Stimulated activated CD8-positive, alpha-beta memory T cell treated with anti-CD3 and anti-CD28 coated beads, Interleukin-15, amount 100 ng/mL, for 1 hour (primary cell): ENCODE data around the gene RHEB.

ENCODE experiments used
- DNase-seq: peaks from one replicate; pipeline ENCODE4 v3.0.0-alpha.2; 2020; ENCODE audit warnings: low read depth

RHEB gene

GRCh38 chr7:151503902-151504714 is 15.6 kb downstream of the RHEB start:
- DNase-seq, result no peak

- no peak for DNase-seq
Observed at GRCh38 chr7:151501676-151502075, 18.0 kb downstream of the RHEB start.

DNA sequence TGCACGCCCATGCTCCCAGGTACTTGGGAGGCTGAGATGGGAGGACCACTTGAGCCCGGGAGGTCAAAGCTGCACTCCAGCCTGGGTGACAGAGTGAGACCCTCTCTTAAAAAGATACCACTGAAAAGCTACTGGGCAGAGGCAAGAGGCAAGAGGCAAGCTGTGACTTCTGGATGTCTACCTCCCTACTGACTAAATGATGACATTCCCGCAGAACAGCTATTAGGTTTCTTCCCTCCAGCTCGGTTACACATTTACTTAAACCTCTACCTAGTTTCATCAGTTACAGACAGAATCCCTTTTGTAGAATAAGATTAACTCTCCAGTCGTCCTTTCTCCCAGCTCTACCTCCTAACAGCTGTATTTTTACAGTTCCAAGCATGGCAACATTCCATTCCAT is 21.2 kb downstream of the RHEB start:
- no peak for DNase-seq

- DNase-seq, result no peak
Observed at GRCh38 chr7:151497306-151497871, 22.3 kb downstream of the RHEB start.

GRCh38 chr7:151495360-151495759 is 24.3 kb downstream of the RHEB start:
- DNase-seq, result no peak

DNA sequence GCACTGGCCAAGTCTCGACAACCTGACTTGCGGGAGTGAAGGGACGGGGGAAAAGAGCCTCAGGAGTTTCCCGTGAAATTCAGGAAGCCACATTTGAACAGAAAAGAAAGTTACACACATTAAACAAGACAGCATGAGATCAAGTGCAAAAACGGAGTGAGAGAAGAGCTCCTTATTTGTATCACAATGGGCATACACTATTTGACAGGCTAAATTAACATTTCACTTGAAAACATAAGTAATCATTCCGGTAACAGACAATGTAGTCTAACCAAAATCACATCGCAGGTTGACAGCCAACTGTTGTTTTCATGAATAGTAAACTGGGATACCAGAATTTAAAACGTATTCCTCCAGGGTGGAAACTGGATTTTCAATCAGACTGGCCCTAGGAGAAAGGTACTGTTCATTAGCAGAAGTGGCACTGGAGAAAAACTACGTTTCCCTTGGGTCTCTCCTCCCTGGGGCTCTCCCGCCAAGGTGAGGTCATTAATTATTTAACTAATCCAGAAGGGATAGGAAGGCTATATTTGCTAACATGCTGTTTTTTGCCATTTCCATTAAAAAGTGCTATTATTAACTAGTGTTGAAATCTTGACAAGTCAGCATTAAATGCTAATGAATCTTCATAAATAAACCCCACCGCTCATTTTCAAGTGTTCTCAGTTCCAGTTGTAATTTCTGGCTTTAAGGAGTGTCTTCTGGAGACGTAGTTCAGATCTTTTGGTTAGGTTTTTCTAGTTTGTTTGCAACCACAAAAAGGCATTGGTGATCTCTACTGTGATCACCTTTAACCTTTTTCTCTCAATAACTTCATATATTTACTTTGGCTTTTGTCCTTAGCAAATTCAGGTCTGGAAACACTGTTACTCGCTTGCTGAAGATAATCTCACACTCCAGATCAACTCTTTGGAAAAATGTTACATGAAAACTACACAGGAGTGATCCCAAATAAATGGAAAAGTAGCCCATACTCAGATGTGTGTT is 25.1 kb downstream of the RHEB start:
- DNase-seq, result no peak

DNA sequence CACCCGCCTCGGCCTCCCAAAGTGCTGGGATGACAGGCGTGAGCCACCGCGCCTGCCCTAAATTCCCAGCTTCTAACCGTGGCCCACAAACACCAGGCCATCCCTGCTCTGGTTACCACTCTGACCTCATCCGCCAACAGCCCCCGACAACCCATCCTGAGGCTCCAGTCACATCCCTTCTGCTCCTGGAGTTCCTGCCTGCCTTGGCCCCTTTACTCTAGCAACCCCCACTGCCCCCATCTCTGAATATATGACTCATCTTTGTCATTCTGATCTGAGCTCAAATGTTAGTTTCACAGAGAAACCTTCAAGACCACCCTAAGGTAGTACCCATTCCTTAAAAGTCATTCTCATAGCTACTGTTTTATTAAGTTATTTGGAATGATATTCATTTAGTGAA is 26.6 kb downstream of the RHEB start:
- DNase-seq, result no peak

DNA sequence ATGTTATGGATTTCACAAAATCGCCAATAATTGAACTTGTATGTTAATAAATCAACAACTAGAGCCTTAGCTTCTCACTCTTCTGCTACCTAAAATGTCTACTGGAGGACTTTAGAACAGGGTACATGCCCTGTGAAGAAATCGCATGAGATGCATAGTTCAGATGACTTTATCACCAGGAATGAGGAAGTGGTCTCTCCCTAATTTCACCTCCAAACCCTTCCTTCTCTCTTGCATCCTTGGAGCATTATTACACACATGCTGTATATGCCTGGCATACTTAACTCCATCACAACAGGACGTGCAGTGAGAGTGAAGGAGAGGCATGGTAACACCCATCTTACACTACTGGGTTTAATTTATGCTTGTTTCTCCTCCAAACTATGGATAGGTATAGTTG is 27.8 kb downstream of the RHEB start:
- no peak for DNase-seq

- no peak for DNase-seq
Observed at GRCh38 chr7:151490456-151491105, 29.1 kb downstream of the RHEB start.

- no peak for DNase-seq
Observed at GRCh38 chr7:151489498-151489897, 30.2 kb downstream of the RHEB start.

DNA sequence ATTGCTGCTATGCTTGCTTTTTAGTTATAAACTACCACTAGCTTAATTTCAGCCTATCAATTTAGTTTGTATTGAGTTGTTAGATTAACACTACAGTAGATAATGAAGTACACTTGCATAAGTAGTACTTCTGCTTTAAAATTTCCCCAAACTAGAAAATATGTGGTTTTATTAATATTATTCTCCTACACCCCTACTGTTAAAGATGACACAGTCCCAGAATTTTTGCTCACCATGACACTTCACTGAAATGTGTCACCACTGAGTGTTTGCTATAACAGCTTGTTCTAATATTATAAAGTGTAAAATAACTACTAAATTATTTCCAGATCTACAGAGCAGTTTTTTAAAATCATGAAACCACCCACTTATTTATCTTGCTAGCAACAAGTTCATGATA is 31.6 kb downstream of the RHEB start:
- no peak for DNase-seq

- no peak for DNase-seq
Observed at GRCh38 chr7:151487228-151487627, 32.5 kb downstream of the RHEB start.

GRCh38 chr7:151486074-151486473 is 33.6 kb downstream of the RHEB start:
- DNase-seq, result no peak

- no peak for DNase-seq
Observed at GRCh38 chr7:151484971-151485707, 34.6 kb downstream of the RHEB start.

DNA sequence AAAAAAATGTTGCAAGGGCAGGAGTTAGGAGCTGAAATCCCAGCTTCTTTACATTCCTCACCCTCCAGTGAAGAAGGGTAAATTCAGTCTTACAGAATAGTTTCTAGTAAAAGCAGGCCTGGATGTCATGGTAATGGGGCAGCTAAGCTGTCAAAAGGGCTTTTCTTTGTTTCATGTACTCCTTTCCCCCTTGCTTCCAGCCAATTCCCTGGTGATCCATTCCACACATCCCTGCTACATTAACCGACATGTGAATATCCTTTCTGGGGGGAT is 36.0 kb downstream of the RHEB start:
- DNase-seq, result no peak

GRCh38 chr7:151482883-151483710 is 36.6 kb downstream of the RHEB start:
- DNase-seq, result no peak

- no peak for DNase-seq
Observed at GRCh38 chr7:151481650-151482505, 37.8 kb downstream of the RHEB start.

- no peak for DNase-seq
Observed at GRCh38 chr7:151477867-151478266, 41.8 kb downstream of the RHEB start.

- DNase-seq, result no peak
Observed at GRCh38 chr7:151472644-151473380, 46.9 kb downstream of the RHEB start.
